ENCODE data around the gene LAMTOR5.

DNA sequence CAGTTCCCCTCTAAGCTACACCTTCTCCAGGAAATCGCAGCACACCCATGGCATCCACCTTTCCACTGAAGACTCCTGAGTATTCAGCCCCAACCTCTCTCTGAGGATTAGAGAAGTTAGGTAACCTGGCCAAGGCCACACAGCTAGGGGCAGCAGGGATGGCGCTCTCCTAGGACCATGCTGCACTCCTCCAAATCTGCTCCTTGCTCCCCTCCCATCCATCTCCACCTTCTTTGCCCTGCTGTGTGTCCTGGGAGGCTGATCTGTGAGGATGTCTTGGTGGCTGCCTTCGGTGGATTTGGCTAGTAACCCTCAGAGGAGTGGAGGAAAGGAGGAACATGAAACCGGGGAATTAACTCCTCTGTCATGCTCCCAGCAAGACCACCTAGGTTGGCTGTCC lies 23.4 kb upstream of the LAMTOR5 start:
- TF ChIP-seq, protein P1, sequence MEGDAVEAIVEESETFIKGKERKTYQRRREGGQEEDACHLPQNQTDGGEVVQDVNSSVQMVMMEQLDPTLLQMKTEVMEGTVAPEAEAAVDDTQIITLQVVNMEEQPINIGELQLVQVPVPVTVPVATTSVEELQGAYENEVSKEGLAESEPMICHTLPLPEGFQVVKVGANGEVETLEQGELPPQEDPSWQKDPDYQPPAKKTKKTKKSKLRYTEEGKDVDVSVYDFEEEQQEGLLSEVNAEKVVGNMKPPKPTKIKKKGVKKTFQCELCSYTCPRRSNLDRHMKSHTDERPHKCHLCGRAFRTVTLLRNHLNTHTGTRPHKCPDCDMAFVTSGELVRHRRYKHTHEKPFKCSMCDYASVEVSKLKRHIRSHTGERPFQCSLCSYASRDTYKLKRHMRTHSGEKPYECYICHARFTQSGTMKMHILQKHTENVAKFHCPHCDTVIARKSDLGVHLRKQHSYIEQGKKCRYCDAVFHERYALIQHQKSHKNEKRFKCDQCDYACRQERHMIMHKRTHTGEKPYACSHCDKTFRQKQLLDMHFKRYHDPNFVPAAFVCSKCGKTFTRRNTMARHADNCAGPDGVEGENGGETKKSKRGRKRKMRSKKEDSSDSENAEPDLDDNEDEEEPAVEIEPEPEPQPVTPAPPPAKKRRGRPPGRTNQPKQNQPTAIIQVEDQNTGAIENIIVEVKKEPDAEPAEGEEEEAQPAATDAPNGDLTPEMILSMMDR (IDR thresholded peaks at IDR 0.05; ENCODE audit: low read depth, low read length, poor library complexity, severe bottlenecking) = no peak
- no peak for TF ChIP-seq EZH2phosphoT487 (IDR thresholded peaks at IDR 0.05; ENCODE audit: borderline replicate concordance, low read length)

Measured in DOHH2 (cell line).